ENCODE results near the gene HTT-AS. TPM values are rescaled to one million over a fixed set of nuclear protein-coding genes. Genes with fewer than 3 reads are reported as not detected.

HTT-AS gene
- total RNA-seq, 4 donors from 2014 or later = not detected

- TF ChIP-seq EP300 (IDR thresholded peaks at IDR 0.05) (no peak), POLR2AphosphoS5 (IDR thresholded peaks at IDR 0.05) (no peak), CTCF (IDR thresholded peaks at IDR 0.05) (no peak), POLR2A (IDR thresholded peaks at IDR 0.05) (no peak)
- Histone ChIP-seq H3K4me3 (no peak overlapping the region), H3K4me1 (peaks cover 23% of the 10 kb centered on the region), H3K27me3 (no peaks in the 10 kb centered on the region), H3K36me3 (no peaks in the 10 kb centered on the region), H3K27ac (no peak overlapping the region), H3K9me3 (no peaks in the 10 kb centered on the region)
- no peak for DNase-seq (ENCODE audit: low spot score in 2 of 2)
- WGBS = 74% methylated on average over 22 of the region's 22 CpGs
Measured at GRCh38 chr4:3044870-3045819, 29.2 kb downstream of the HTT-AS start.

GRCh38 chr4:3043282-3044020, 30.9 kb downstream of the HTT-AS start:
- Histone ChIP-seq H3K9me3 (no peaks in the 10 kb centered on the region), H3K4me3 (no peak overlapping the region), H3K27me3 (no peaks in the 10 kb centered on the region), H3K36me3 (no peaks in the 10 kb centered on the region), H3K4me1 (peaks cover 24% of the 10 kb centered on the region), H3K27ac (no peak overlapping the region)
- WGBS = 86% methylated on average over 11 of the region's 11 CpGs
- no peak for DNase-seq (ENCODE audit: low spot score in 2 of 2)
- TF ChIP-seq POLR2AphosphoS5 (IDR thresholded peaks at IDR 0.05) = no peak
- no peak for TF ChIP-seq CTCF (IDR thresholded peaks at IDR 0.05)
- no peak for TF ChIP-seq EP300 (IDR thresholded peaks at IDR 0.05)
- TF ChIP-seq POLR2A (IDR thresholded peaks at IDR 0.05) = no peak

- peaks cover 36% of the 10 kb centered on the region for H3K4me1 ChIP-seq
- no peaks in the 10 kb centered on the region for H3K9me3 ChIP-seq
- H3K36me3 ChIP-seq = no peaks in the 10 kb centered on the region
- peak overlapping the region; percentile 44 for H3K27ac ChIP-seq
- no peak for DNase-seq (ENCODE audit: low spot score in 2 of 2)
- H3K4me3 ChIP-seq = peak overlapping the region; percentile 53
- H3K27me3 ChIP-seq = no peaks in the 10 kb centered on the region
- 68% methylated on average over 10 of the region's 10 CpGs for WGBS
- no peak for TF ChIP-seq POLR2AphosphoS5 (IDR thresholded peaks at IDR 0.05)
- TF ChIP-seq EP300 (IDR thresholded peaks at IDR 0.05) = no peak
- no peak for TF ChIP-seq CTCF (IDR thresholded peaks at IDR 0.05)
- TF ChIP-seq POLR2A (IDR thresholded peaks at IDR 0.05) = no peak
Measured at GRCh38 chr4:3042226-3042625, 32.1 kb downstream of the HTT-AS start.

DNA sequence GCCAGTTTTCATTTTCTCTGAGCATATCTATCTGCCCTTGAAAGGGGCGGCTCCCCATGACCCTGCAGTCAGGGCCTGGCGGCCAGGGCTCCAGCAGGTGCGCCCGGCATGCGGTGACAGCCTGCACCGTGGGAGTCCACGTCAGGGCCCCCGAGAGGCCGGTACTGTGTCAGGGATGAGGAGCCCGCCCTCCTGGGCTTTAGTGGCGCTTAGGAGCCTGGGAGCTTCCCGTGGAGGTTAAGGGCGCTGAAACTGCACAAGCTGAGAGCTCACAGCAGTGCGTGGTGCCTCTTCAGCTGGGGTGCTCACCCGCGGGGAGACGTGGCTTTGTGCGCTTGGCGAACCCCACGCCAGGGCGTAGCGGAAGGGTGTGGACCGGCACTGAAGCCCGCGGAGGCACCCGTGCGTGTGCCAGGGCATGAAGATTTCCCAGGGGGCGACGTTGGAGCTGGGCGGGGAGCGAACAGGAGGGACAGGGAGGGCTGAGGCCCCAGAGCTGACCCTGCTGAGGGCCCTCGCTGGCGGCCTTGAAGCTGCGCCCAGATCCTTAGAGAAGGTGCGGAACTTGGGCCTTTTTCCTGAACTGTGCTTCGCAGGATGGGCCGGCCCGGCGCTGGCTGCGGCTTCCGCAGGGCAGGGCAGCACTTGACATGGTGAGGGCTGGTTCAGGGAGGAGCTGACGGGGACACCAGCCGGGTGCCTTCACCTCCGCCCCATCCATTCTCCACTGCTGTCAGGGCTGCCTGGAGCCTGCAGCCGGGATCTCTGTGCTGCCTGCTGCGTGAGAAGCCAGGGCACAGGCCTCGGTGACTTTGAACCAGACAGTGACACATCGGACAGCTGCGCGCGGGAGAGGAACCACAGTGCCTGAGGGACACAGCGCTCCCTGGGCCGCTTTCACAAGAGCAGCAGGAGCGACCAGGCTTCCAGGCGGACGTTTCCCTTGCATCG, 32.9 kb downstream of the HTT-AS start:
- H3K9me3 ChIP-seq = no peaks in the 10 kb centered on the region
- DNase-seq (ENCODE audit: low spot score in 2 of 2) = peak in 1 of 2 donors; percentile 78
- 30% methylated on average over 32 of the region's 57 CpGs for WGBS
- H3K4me1 ChIP-seq = peaks cover 40% of the 10 kb centered on the region
- peak in 1 of 3 donors; percentile 19 for TF ChIP-seq POLR2AphosphoS5 (IDR thresholded peaks at IDR 0.05)
- TF ChIP-seq EP300 (IDR thresholded peaks at IDR 0.05) = no peak
- TF ChIP-seq CTCF (IDR thresholded peaks at IDR 0.05) = no peak
- TF ChIP-seq POLR2A (IDR thresholded peaks at IDR 0.05) = no peak
- no peaks in the 10 kb centered on the region for H3K36me3 ChIP-seq
- H3K27ac ChIP-seq = peak overlapping the region; percentile 52
- H3K4me3 ChIP-seq = peak overlapping the region; percentile 53
- H3K27me3 ChIP-seq = no peaks in the 10 kb centered on the region

Measured in suprapubic skin (tissue), 4 donors.